WTC11 (cell line): Measurements from ENCODE around the gene STXBP2. TPM values are rescaled to one million over a fixed set of nuclear protein-coding genes. Genes with fewer than 3 reads are reported as not detected.

ENCODE experiments used
- ATAC-seq: fragments of 200-7000 bp; cut with Tn5 transposase; 2 replicates; pipeline ENCODE4 v1.10.0; 2021; ENCODE audit warnings: mild to moderate bottlenecking, moderate library complexity
- CTCF ChIA-PET: fragments of 300-600 bp; sonication (Branson Sonifier 250); formaldehyde crosslinking; loops from one replicate; lab custom pipeline; 2021; ENCODE audit warnings: antibody characterized with exemption; lab: Charles Lee
- POLR2A ChIA-PET: fragments of 350-600 bp; sonication (Branson Sonifier 250); formaldehyde crosslinking; loops from one replicate; lab custom pipeline; 2021; ENCODE audit warnings: antibody characterized with exemption; lab: Charles Lee
- DNase-seq: peaks from one replicate; pipeline ENCODE4 v3.0.0; 2021; ENCODE audit warnings: low spot score
- H3K27ac Mint-ChIP-seq: 2 replicates; pipeline ENCODE4 v1.8.0; 2021; ENCODE audit warnings: mixed read lengths
- H3K27me3 Mint-ChIP-seq: 2 replicates; pipeline ENCODE4 v1.8.0; 2021; ENCODE audit warnings: low read depth, mild to moderate bottlenecking, moderate library complexity, mixed read lengths
- H3K36me3 Mint-ChIP-seq: 2 replicates; pipeline ENCODE4 v1.8.0; 2021; ENCODE audit warnings: mixed read lengths
- H3K4me1 Mint-ChIP-seq: 2 replicates; pipeline ENCODE4 v1.8.0; 2022; ENCODE audit warnings: mixed read lengths
- H3K4me3 Mint-ChIP-seq: 2 replicates; pipeline ENCODE4 v1.8.0; 2021; ENCODE audit warnings: mild to moderate bottlenecking, moderate library complexity, mixed read lengths
- H3K9me3 Mint-ChIP-seq: 2 replicates; pipeline ENCODE4 v1.8.0; 2021; ENCODE audit warnings: mixed read lengths
- ARID4B ChIP-seq: sonication (generic); formaldehyde crosslinking; IDR thresholded peaks from 2 replicates; pipeline ENCODE4 v1.8.0; 2023; ENCODE audit warnings: missing genetic modification reagents, mild to moderate bottlenecking, borderline replicate concordance
- ATF2 ChIP-seq: sonication (generic); formaldehyde crosslinking; IDR thresholded peaks from 2 replicates; pipeline ENCODE4 v1.8.1; 2022; ENCODE audit warnings: low read depth, missing genetic modification reagents, borderline replicate concordance
- ATF3 ChIP-seq: sonication (generic); formaldehyde crosslinking; conservative IDR thresholded peaks from 2 replicates; pipeline ENCODE4 v1.8.1; 2022; ENCODE audit warnings: mild to moderate bottlenecking, missing genetic modification reagents
- CREB1 ChIP-seq: sonication (generic); formaldehyde crosslinking; IDR thresholded peaks from 2 replicates; pipeline ENCODE4 v1.8.0; 2023; ENCODE audit warnings: mild to moderate bottlenecking, missing genetic modification reagents
- CREM ChIP-seq: sonication (generic); formaldehyde crosslinking; IDR thresholded peaks from 2 replicates; pipeline ENCODE4 v1.8.1; 2022; ENCODE audit warnings: mild to moderate bottlenecking, missing genetic modification reagents, moderate library complexity
- E2F1 ChIP-seq: sonication (generic); formaldehyde crosslinking; IDR thresholded peaks from 2 replicates; pipeline ENCODE4 v1.8.0; 2022; ENCODE audit warnings: mild to moderate bottlenecking, missing genetic modification reagents
- ELF4 ChIP-seq: sonication (generic); formaldehyde crosslinking; IDR thresholded peaks from 2 replicates; pipeline ENCODE4 v1.8.1; 2022; ENCODE audit warnings: low read depth, mild to moderate bottlenecking, moderate library complexity, missing genetic modification reagents
- ESRRA ChIP-seq: sonication (generic); formaldehyde crosslinking; IDR thresholded peaks from 2 replicates; pipeline ENCODE4 v1.8.1; 2022; ENCODE audit warnings: mild to moderate bottlenecking, missing genetic modification reagents, borderline replicate concordance
- FOXK1 ChIP-seq: sonication (generic); formaldehyde crosslinking; IDR thresholded peaks from 2 replicates; pipeline ENCODE4 v1.8.0; 2022; ENCODE audit warnings: mild to moderate bottlenecking, moderate library complexity, missing genetic modification reagents
- HMGXB4 ChIP-seq: sonication (generic); formaldehyde crosslinking; IDR thresholded peaks from 2 replicates; pipeline ENCODE4 v1.8.1; 2023; ENCODE audit warnings: mild to moderate bottlenecking, moderate library complexity, missing genetic modification reagents
- IRF1 ChIP-seq: sonication (generic); formaldehyde crosslinking; IDR thresholded peaks from 2 replicates; pipeline ENCODE4 v1.8.0; 2023; ENCODE audit warnings: missing genetic modification reagents
- NFATC4 ChIP-seq: fragments of 250-450 bp; sonication (Bioruptor Pico); IDR thresholded peaks from 2 replicates; pipeline ENCODE4 v1.9.0; 2021; ENCODE audit warnings: mild to moderate bottlenecking
- NFYB ChIP-seq: sonication (generic); formaldehyde crosslinking; conservative IDR thresholded peaks from 2 replicates; pipeline ENCODE4 v1.8.0; 2022; ENCODE audit warnings: low read depth, missing genetic modification reagents
- PRDM15 ChIP-seq: sonication (generic); formaldehyde crosslinking; IDR thresholded peaks from 2 replicates; pipeline ENCODE4 v1.8.0; 2022; ENCODE audit warnings: missing genetic modification reagents
- TCF7 ChIP-seq: sonication (generic); formaldehyde crosslinking; IDR thresholded peaks from 2 replicates; pipeline ENCODE4 v1.8.0; 2022; ENCODE audit warnings: mild to moderate bottlenecking, low read depth, missing genetic modification reagents, moderate library complexity
- TP53 ChIP-seq: sonication (generic); formaldehyde crosslinking; IDR thresholded peaks from 2 replicates; pipeline ENCODE4 v1.8.1; 2023; ENCODE audit warnings: mild to moderate bottlenecking, missing genetic modification reagents
- USF2 ChIP-seq: sonication (generic); formaldehyde crosslinking; IDR thresholded peaks from 2 replicates; pipeline ENCODE4 v1.8.1; 2023; ENCODE audit warnings: mild to moderate bottlenecking, missing genetic modification reagents, moderate library complexity
- ZBTB43 ChIP-seq: sonication (generic); formaldehyde crosslinking; IDR thresholded peaks from 2 replicates; pipeline ENCODE4 v1.8.1; 2023; ENCODE audit warnings: mild to moderate bottlenecking, missing genetic modification reagents
- ZNF263 ChIP-seq: sonication (generic); formaldehyde crosslinking; IDR thresholded peaks from 2 replicates; pipeline ENCODE4 v1.8.1; 2022; ENCODE audit warnings: low read depth, mild to moderate bottlenecking, moderate library complexity, missing genetic modification reagents
- ZNF671 ChIP-seq: fragments of 250-450 bp; sonication (Bioruptor Pico); IDR thresholded peaks from 2 replicates; pipeline ENCODE4 v1.8.0; 2021; ENCODE audit warnings: mild to moderate bottlenecking
- total RNA-seq: library from RNA; stranded (reverse); gene quantifications from 3 replicates; pipeline ENCODE4 v1.2.3, GENCODE V29; 2021

Gene STXBP2
- total RNA-seq, 1 experiment from 2014 or later, result 68.9 TPM

- Mint-ChIP-seq H3K4me3 (peak overlapping the region; percentile 79), H3K27ac (no peak overlapping the region), H3K4me1 (peaks cover 17% of the 10 kb centered on the region), H3K27me3 (peaks cover 17% of the 10 kb centered on the region), H3K36me3 (peaks cover 3% of the 10 kb centered on the region; the same call in 1 of the 2 replicates), H3K9me3 (no peaks in the 10 kb centered on the region)
- POLR2A ChIA-PET, result interaction anchor here (1.4 kb wide), 1 partner anchor 9 kb away, joined by 3 read pairs; no protein-coding TSS in a partner anchor
- DNase-seq, result no peak
- CTCF ChIA-PET, result interaction anchor here (0.7 to 4.9 kb wide), 12 partner anchors 9 to 494 kb away, joined by 3 to 85 read pairs (median 4); partner anchors contain the start of genes PET100, STXBP2, TRAPPC5 and XAB2
- no peak for TF ChIP-seq ZBTB43 (CRISPR knock-in tag)
- TF ChIP-seq USF2 (CRISPR knock-in tag), result no peak
- no peak for TF ChIP-seq HMGXB4 (CRISPR knock-in tag)
- no peak for TF ChIP-seq E2F1
- TF ChIP-seq CREM (CRISPR knock-in tag), result no peak
- TF ChIP-seq CREB1 (CRISPR knock-in tag), result no peak
- no peak for TF ChIP-seq ESRRA (CRISPR knock-in tag)
- TF ChIP-seq ZNF671 (CRISPR knock-in tag), result no peak
- no peak for TF ChIP-seq ATF3
- no peak for TF ChIP-seq TCF7 (CRISPR knock-in tag)
- TF ChIP-seq PRDM15, result no peak
- no peak for TF ChIP-seq ZNF263 (CRISPR knock-in tag)
- no peak for TF ChIP-seq ATF2 (CRISPR knock-in tag)
- no peak for TF ChIP-seq ELF4
- TF ChIP-seq TP53 (CRISPR knock-in tag), result no peak
- TF ChIP-seq NFATC4, result no peak
- no peak for TF ChIP-seq FOXK1 (CRISPR knock-in tag)
- no peak for TF ChIP-seq NFYB (CRISPR knock-in tag)
- TF ChIP-seq ARID4B (CRISPR knock-in tag), result no peak
- no peak for TF ChIP-seq IRF1 (CRISPR knock-in tag)
- no peak for ATAC-seq
Observed at GRCh38 chr19:7596211-7596937, 40.5 kb upstream of the STXBP2 start.
